Measurements from ENCODE around the gene FAR2.

Gene FAR2

GRCh38 chr12:29365091-29365490 lies 216.0 kb downstream of the FAR2 start:
- Histone ChIP-seq H3K4me1 (ENCODE audit: insufficient read depth, low read length, severe bottlenecking) (no peaks in the 10 kb centered on the region), H3K4me3 (ENCODE audit: low read depth, low read length, poor library complexity, severe bottlenecking) (no peak overlapping the region), H3F3A (ENCODE audit: insufficient read depth, low read length) (peaks cover 4% of the 10 kb centered on the region; the same call in 1 of the 2 replicates), H3K4me2 (ENCODE audit: low read length) (no peak overlapping the region), H3K27me3 (ENCODE audit: insufficient read depth, low read length) (no peaks in the 10 kb centered on the region), H3K9me3 (ENCODE audit: low read length) (no peaks in the 10 kb centered on the region), H3K27ac (ENCODE audit: low read depth, low read length, poor library complexity, severe bottlenecking) (no peak overlapping the region), H3K79me2 (ENCODE audit: insufficient read depth, low read length) (0 out of 2 replicates have a peak, but pooled peaks cover 3% of the 10 kb centered on the region), H3K9ac (ENCODE audit: low read length) (no peak overlapping the region), H4K20me1 (ENCODE audit: insufficient read depth, low read length) (no peaks in the 10 kb centered on the region), H2AFZ (ENCODE audit: low read length) (no peak overlapping the region), H3K36me3 (ENCODE audit: insufficient read depth, low read length) (peaks cover 71% of the 10 kb centered on the region), H3K9me2 (ENCODE audit: low read depth, low read length) (no peaks in the 10 kb centered on the region)
- TF ChIP-seq EZH2 (IDR thresholded peaks at IDR 0.05; ENCODE audit: borderline replicate concordance, low read length) (no peak), CTCF (IDR thresholded peaks at IDR 0.05; ENCODE audit: low read length) (no peak)

- no peak overlapping the region for H3K9ac ChIP-seq (ENCODE audit: low read length)
- no peak overlapping the region for H2AFZ ChIP-seq (ENCODE audit: low read length)
- H4K20me1 ChIP-seq (ENCODE audit: insufficient read depth, low read length): no peaks in the 10 kb centered on the region
- H3K79me2 ChIP-seq (ENCODE audit: insufficient read depth, low read length): peaks cover 75% of the 10 kb centered on the region
- H3K27me3 ChIP-seq (ENCODE audit: insufficient read depth, low read length): no peaks in the 10 kb centered on the region
- peaks cover 7% of the 10 kb centered on the region; the same call in 1 of the 2 replicates for H3K9me3 ChIP-seq (ENCODE audit: low read length)
- peaks cover 53% of the 10 kb centered on the region for H3K36me3 ChIP-seq (ENCODE audit: insufficient read depth, low read length)
- no peak overlapping the region for H3K4me3 ChIP-seq (ENCODE audit: low read depth, low read length, poor library complexity, severe bottlenecking)
- H3F3A ChIP-seq (ENCODE audit: insufficient read depth, low read length): peaks cover under 1% of the 10 kb centered on the region; the same call in 1 of the 2 replicates
- H3K27ac ChIP-seq (ENCODE audit: low read depth, low read length, poor library complexity, severe bottlenecking): no peak overlapping the region
- TF ChIP-seq CTCF (IDR thresholded peaks at IDR 0.05; ENCODE audit: low read length) (no peak), EZH2 (IDR thresholded peaks at IDR 0.05; ENCODE audit: borderline replicate concordance, low read length) (no peak)
- no peaks in the 10 kb centered on the region for H3K9me2 ChIP-seq (ENCODE audit: low read depth, low read length)
- peaks cover 3% of the 10 kb centered on the region for H3K4me1 ChIP-seq (ENCODE audit: insufficient read depth, low read length, severe bottlenecking)
- H3K4me2 ChIP-seq (ENCODE audit: low read length): no peak overlapping the region
Observed at GRCh38 chr12:29374012-29374411, 224.9 kb downstream of the FAR2 start.

- no peaks in the 10 kb centered on the region for H3K27me3 ChIP-seq (ENCODE audit: insufficient read depth, low read length)
- no peak overlapping the region for H3K4me3 ChIP-seq (ENCODE audit: low read depth, low read length, poor library complexity, severe bottlenecking)
- H4K20me1 ChIP-seq (ENCODE audit: insufficient read depth, low read length): no peaks in the 10 kb centered on the region
- no peaks in the 10 kb centered on the region for H3K9me2 ChIP-seq (ENCODE audit: low read depth, low read length)
- no peak overlapping the region for H2AFZ ChIP-seq (ENCODE audit: low read length)
- H3K36me3 ChIP-seq (ENCODE audit: insufficient read depth, low read length): peaks cover 44% of the 10 kb centered on the region
- no peaks in the 10 kb centered on the region for H3F3A ChIP-seq (ENCODE audit: insufficient read depth, low read length)
- peaks cover 7% of the 10 kb centered on the region; the same call in 1 of the 2 replicates for H3K9me3 ChIP-seq (ENCODE audit: low read length)
- peaks cover 12% of the 10 kb centered on the region for H3K4me1 ChIP-seq (ENCODE audit: insufficient read depth, low read length, severe bottlenecking)
- H3K79me2 ChIP-seq (ENCODE audit: insufficient read depth, low read length): peaks cover 84% of the 10 kb centered on the region
- H3K27ac ChIP-seq (ENCODE audit: low read depth, low read length, poor library complexity, severe bottlenecking): no peak overlapping the region
- no peak overlapping the region for H3K9ac ChIP-seq (ENCODE audit: low read length)
- no peak overlapping the region for H3K4me2 ChIP-seq (ENCODE audit: low read length)
- TF ChIP-seq EZH2 (IDR thresholded peaks at IDR 0.05; ENCODE audit: borderline replicate concordance, low read length): no peak
Observed at GRCh38 chr12:29374913-29375312, 225.8 kb downstream of the FAR2 start.

- no peak overlapping the region for H3K27ac ChIP-seq (ENCODE audit: low read depth, low read length, poor library complexity, severe bottlenecking)
- H3K4me3 ChIP-seq (ENCODE audit: low read depth, low read length, poor library complexity, severe bottlenecking): no peak overlapping the region
- H3K9me3 ChIP-seq (ENCODE audit: low read length): peaks cover 7% of the 10 kb centered on the region; the same call in 1 of the 2 replicates
- H3K4me2 ChIP-seq (ENCODE audit: low read length): no peak overlapping the region
- peaks cover 34% of the 10 kb centered on the region for H3K36me3 ChIP-seq (ENCODE audit: insufficient read depth, low read length)
- H3K27me3 ChIP-seq (ENCODE audit: insufficient read depth, low read length): no peaks in the 10 kb centered on the region
- H3K9me2 ChIP-seq (ENCODE audit: low read depth, low read length): no peaks in the 10 kb centered on the region
- no peaks in the 10 kb centered on the region for H3F3A ChIP-seq (ENCODE audit: insufficient read depth, low read length)
- TF ChIP-seq EZH2 (IDR thresholded peaks at IDR 0.05; ENCODE audit: borderline replicate concordance, low read length) (no peak), CTCF (IDR thresholded peaks at IDR 0.05; ENCODE audit: low read length) (no peak)
- no peaks in the 10 kb centered on the region for H4K20me1 ChIP-seq (ENCODE audit: insufficient read depth, low read length)
- H3K9ac ChIP-seq (ENCODE audit: low read length): no peak overlapping the region
- H3K79me2 ChIP-seq (ENCODE audit: insufficient read depth, low read length): peaks cover 93% of the 10 kb centered on the region
- no peak overlapping the region for H2AFZ ChIP-seq (ENCODE audit: low read length)
- H3K4me1 ChIP-seq (ENCODE audit: insufficient read depth, low read length, severe bottlenecking): peaks cover 15% of the 10 kb centered on the region
Observed at GRCh38 chr12:29376118-29376517, 227.0 kb downstream of the FAR2 start.
